NCI-H774 (cell line): Measurements from ENCODE around the gene WRNIP1.

ENCODE experiments used
- DNase-seq: peaks from one replicate; lab custom pipeline; 2025; lab: John Stamatoyannopoulos, UW

WRNIP1 gene

GRCh38 chr6:2763345-2763841, 1.8 kb upstream of the WRNIP1 start:
- DNase-seq, result no peak

- no peak for DNase-seq
These were observed 1.2 kb upstream of the WRNIP1 start for GRCh38 chr6:2763876-2764540.

GRCh38 chr6:2764610-2765165, 505 bp upstream of the WRNIP1 start:
- DNase-seq, result peak; percentile 66

GRCh38 chr6:2765896-2766766, 938 bp downstream of the WRNIP1 start:
- peak; percentile 23 for DNase-seq

- DNase-seq, result no peak
These were observed 1.8 kb downstream of the WRNIP1 start for GRCh38 chr6:2766767-2767656.

- no peak for DNase-seq
These were observed 2.7 kb downstream of the WRNIP1 start for GRCh38 chr6:2767657-2768524.

- DNase-seq, result no peak
These were observed 3.5 kb downstream of the WRNIP1 start for GRCh38 chr6:2768696-2769095.

- no peak for DNase-seq
These were observed 5.0 kb downstream of the WRNIP1 start for GRCh38 chr6:2770171-2770570.

GRCh38 chr6:2771079-2771478, 5.9 kb downstream of the WRNIP1 start:
- DNase-seq, result no peak

GRCh38 chr6:2772840-2773239, 7.6 kb downstream of the WRNIP1 start:
- no peak for DNase-seq

GRCh38 chr6:2773449-2773848, 8.3 kb downstream of the WRNIP1 start:
- no peak for DNase-seq

- DNase-seq, result no peak
These were observed 9.8 kb downstream of the WRNIP1 start for GRCh38 chr6:2775003-2775402.

GRCh38 chr6:2777249-2777648, 12.1 kb downstream of the WRNIP1 start:
- no peak for DNase-seq

- no peak for DNase-seq
These were observed 15.0 kb downstream of the WRNIP1 start for GRCh38 chr6:2780102-2780737.

- DNase-seq, result no peak
These were observed 16.6 kb downstream of the WRNIP1 start for GRCh38 chr6:2781685-2782355.

- DNase-seq, result no peak
These were observed 17.1 kb downstream of the WRNIP1 start for GRCh38 chr6:2782356-2782708.

GRCh38 chr6:2782825-2783187, 17.6 kb downstream of the WRNIP1 start:
- no peak for DNase-seq

- no peak for DNase-seq
These were observed 18.2 kb downstream of the WRNIP1 start for GRCh38 chr6:2783188-2783963.

- no peak for DNase-seq
These were observed 18.9 kb downstream of the WRNIP1 start for GRCh38 chr6:2784061-2784460.
